ENCODE measurements around the gene AVL9. TPM values are rescaled to one million over a fixed set of nuclear protein-coding genes. Genes with fewer than 3 reads are reported as not detected.

Gene AVL9
- total and polyA plus RNA-seq, 2 experiments from 2014 or later = 13.1 to 33.8 TPM

DNA sequence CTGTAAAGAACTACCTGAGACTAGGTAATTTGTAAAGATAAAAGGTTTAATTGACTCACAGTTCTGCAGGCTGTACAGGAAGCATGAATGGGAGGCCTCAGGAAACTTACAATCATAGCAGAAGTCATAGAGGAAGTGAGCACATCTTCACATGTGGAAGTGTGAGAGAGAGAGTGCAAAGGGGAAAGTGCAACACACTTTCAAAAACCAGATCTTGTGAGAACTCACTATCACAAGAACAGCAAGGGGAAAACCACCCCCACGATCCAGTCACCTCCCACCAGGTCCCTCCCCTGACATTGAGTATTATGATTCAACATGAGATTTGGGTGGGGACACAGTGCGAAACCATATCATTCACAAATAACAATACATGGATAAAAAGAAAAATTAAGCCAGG lies 24.5 kb downstream of the AVL9 start (continued):
- TF ChIP-seq EZH2 (IDR thresholded peaks at IDR 0.05; ENCODE audit: low read depth, unreplicated experiment) (no peak), JUNB (IDR thresholded peaks at IDR 0.05; ENCODE audit: unreplicated experiment) (no peak), STAT1 (IDR thresholded peaks at IDR 0.05; ENCODE audit: unreplicated experiment) (no peak), CREB1 (CRISPR knock-in tag; IDR thresholded peaks at IDR 0.05; ENCODE audit: low read depth) (no peak), EZH2phosphoT487 (IDR thresholded peaks at IDR 0.05; ENCODE audit: unreplicated experiment) (no peak)
- TF ChIP-seq, protein P1, sequence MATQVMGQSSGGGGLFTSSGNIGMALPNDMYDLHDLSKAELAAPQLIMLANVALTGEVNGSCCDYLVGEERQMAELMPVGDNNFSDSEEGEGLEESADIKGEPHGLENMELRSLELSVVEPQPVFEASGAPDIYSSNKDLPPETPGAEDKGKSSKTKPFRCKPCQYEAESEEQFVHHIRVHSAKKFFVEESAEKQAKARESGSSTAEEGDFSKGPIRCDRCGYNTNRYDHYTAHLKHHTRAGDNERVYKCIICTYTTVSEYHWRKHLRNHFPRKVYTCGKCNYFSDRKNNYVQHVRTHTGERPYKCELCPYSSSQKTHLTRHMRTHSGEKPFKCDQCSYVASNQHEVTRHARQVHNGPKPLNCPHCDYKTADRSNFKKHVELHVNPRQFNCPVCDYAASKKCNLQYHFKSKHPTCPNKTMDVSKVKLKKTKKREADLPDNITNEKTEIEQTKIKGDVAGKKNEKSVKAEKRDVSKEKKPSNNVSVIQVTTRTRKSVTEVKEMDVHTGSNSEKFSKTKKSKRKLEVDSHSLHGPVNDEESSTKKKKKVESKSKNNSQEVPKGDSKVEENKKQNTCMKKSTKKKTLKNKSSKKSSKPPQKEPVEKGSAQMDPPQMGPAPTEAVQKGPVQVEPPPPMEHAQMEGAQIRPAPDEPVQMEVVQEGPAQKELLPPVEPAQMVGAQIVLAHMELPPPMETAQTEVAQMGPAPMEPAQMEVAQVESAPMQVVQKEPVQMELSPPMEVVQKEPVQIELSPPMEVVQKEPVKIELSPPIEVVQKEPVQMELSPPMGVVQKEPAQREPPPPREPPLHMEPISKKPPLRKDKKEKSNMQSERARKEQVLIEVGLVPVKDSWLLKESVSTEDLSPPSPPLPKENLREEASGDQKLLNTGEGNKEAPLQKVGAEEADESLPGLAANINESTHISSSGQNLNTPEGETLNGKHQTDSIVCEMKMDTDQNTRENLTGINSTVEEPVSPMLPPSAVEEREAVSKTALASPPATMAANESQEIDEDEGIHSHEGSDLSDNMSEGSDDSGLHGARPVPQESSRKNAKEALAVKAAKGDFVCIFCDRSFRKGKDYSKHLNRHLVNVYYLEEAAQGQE (IDR thresholded peaks at IDR 0.05; ENCODE audit: unreplicated experiment) = no peak

DNA sequence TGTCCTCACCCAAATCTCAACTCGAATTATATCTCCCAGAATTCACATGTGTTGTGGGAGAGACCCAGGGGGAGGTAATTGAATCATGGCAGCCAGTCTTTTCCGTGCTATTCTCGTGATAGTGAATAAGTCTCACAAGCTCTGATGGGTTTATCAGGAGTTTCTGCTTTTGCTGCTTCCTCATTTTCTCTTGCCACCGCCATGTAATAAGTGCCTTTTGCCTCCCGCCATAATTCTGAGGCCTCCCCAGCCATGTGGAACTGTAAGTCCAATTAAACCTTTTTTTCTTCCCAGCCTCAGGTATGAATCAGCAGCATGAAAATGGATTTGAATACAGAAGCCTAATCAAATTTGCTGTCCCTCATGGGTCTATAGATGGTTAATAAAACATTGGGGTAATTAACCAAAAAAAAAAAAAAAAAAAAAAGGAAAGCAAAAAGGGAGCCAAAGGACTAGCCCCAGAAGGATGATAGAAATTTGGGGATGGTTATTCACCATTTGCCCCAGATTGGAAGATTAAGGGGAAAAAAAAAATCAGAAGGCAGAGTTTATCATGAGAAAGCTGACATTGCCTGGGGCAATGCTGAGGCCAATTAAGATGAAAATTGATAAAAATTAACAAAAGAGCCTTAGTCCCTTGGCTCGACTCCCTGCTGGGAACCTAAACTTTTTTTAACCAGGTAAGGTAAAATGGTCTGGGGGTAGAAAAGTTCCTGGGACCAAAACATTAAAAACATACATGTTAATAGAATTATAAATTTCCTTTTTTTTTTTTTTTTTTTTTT lies 27.6 kb downstream of the AVL9 start:
- no peaks in the 10 kb centered on the region for H3K27me3 ChIP-seq (ENCODE audit: insufficient read depth)
- Mint-ChIP-seq H3K4me1 (peaks cover 36% of the 10 kb centered on the region), H3K9me3 (peaks cover 50% of the 10 kb centered on the region), H3K36me3 (ENCODE audit: low read depth) (peaks cover 60% of the 10 kb centered on the region), H3K4me3 (no peak overlapping the region), H3K27ac (no peak overlapping the region), H3K27me3 (ENCODE audit: insufficient read depth, low read depth, poor library complexity) (peaks cover 10% of the 10 kb centered on the region)
- H3F3A ChIP-seq (replicated peaks; ENCODE audit: low read depth) = no peaks in the 10 kb centered on the region
- peaks cover 5% of the 10 kb centered on the region for H4K20me1 ChIP-seq (replicated peaks; ENCODE audit: insufficient read depth)
- peaks cover 82% of the 10 kb centered on the region for H3K79me2 ChIP-seq (replicated peaks; ENCODE audit: insufficient read depth)
- peaks cover 35% of the 10 kb centered on the region for H3K4me1 ChIP-seq (ENCODE audit: insufficient read depth)
- H3K36me3 ChIP-seq (ENCODE audit: insufficient read depth) = peaks cover 29% of the 10 kb centered on the region
- no peak for TF ChIP-seq STAT1 (IDR thresholded peaks at IDR 0.05; ENCODE audit: unreplicated experiment)
- no peak for TF ChIP-seq ZNF331 (CRISPR knock-in tag; IDR thresholded peaks at IDR 0.05; ENCODE audit: low read depth)
- TF ChIP-seq CREB1 (CRISPR knock-in tag; IDR thresholded peaks at IDR 0.05; ENCODE audit: low read depth) = no peak
- DNase-seq (ENCODE audit: low spot score) (no peak), ATAC-seq (no peak)
- H3K4me2 ChIP-seq = no peak overlapping the region
- H3K27ac ChIP-seq (ENCODE audit: low read depth) = no peak overlapping the region
- H3K4me3 ChIP-seq = no peak overlapping the region
- H2AFZ ChIP-seq = no peak overlapping the region
- no peaks in the 10 kb centered on the region for H3K9me2 ChIP-seq (ENCODE audit: insufficient read depth)

DNA sequence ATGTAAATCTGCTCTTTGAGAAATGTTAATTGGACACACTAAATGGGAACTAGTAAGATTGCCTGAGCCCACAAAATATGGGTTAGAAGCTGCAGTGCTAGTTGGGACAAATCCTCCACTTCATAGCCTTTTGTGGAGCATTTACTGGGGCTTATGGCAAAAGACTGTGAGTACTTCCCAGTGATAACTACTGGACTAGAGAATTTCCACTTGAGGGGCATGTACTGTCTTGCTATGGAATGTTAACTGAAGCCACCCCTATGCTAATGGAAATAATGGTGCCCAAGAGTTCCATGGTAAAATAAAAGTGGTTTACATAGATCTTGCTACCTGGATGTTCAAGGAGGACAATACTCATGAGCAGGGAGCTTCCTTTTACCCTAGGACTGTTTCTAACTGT lies 29.3 kb downstream of the AVL9 start:
- Mint-ChIP-seq H3K27ac (no peak overlapping the region; the same call in 1 of the 2 replicates), H3K36me3 (ENCODE audit: low read depth) (peaks cover 48% of the 10 kb centered on the region), H3K9me3 (peaks cover 35% of the 10 kb centered on the region), H3K4me3 (no peak overlapping the region), H3K27me3 (ENCODE audit: insufficient read depth, low read depth, poor library complexity) (peaks cover 15% of the 10 kb centered on the region), H3K4me1 (peaks cover 44% of the 10 kb centered on the region)
- Histone ChIP-seq H3K4me1 (ENCODE audit: insufficient read depth) (peaks cover 46% of the 10 kb centered on the region), H3K4me2 (peak overlapping the region; percentile 56; the same call in 1 of the 2 replicates), H3K27me3 (ENCODE audit: insufficient read depth) (no peaks in the 10 kb centered on the region), H2AFZ (no peak overlapping the region), H4K20me1 (replicated peaks; ENCODE audit: insufficient read depth) (peaks cover 15% of the 10 kb centered on the region), H3F3A (replicated peaks; ENCODE audit: low read depth) (no peaks in the 10 kb centered on the region), H3K79me2 (replicated peaks; ENCODE audit: insufficient read depth) (peaks cover 88% of the 10 kb centered on the region), H3K9me2 (ENCODE audit: insufficient read depth) (no peaks in the 10 kb centered on the region), H3K27ac (ENCODE audit: low read depth) (no peak overlapping the region), H3K36me3 (ENCODE audit: insufficient read depth) (peaks cover 18% of the 10 kb centered on the region), H3K4me3 (no peak overlapping the region)
- no peak for DNase-seq (ENCODE audit: low spot score)
- no peak for TF ChIP-seq CREB1 (CRISPR knock-in tag; IDR thresholded peaks at IDR 0.05; ENCODE audit: low read depth)
- TF ChIP-seq JUNB (IDR thresholded peaks at IDR 0.05; ENCODE audit: unreplicated experiment) = no peak
- TF ChIP-seq, protein P2, sequence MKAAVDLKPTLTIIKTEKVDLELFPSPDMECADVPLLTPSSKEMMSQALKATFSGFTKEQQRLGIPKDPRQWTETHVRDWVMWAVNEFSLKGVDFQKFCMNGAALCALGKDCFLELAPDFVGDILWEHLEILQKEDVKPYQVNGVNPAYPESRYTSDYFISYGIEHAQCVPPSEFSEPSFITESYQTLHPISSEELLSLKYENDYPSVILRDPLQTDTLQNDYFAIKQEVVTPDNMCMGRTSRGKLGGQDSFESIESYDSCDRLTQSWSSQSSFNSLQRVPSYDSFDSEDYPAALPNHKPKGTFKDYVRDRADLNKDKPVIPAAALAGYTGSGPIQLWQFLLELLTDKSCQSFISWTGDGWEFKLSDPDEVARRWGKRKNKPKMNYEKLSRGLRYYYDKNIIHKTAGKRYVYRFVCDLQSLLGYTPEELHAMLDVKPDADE (IDR thresholded peaks at IDR 0.05) = no peak
- TF ChIP-seq ZNF331 (CRISPR knock-in tag; IDR thresholded peaks at IDR 0.05; ENCODE audit: low read depth) = no peak
- no peak for TF ChIP-seq STAT1 (IDR thresholded peaks at IDR 0.05; ENCODE audit: unreplicated experiment)
- no peak for ATAC-seq
